Measurements from ENCODE around the gene MAPKAPK2. TPM values are rescaled to one million over a fixed set of nuclear protein-coding genes. Genes with fewer than 3 reads are reported as not detected.

Gene MAPKAPK2
- total RNA-seq, 4 donors from 2014 or later: 37.8 to 70.1 (median 61.7) TPM

- DNase-seq (ENCODE audit: extremely low spot score): no peak
- H3K27me3 ChIP-seq: no peaks in the 10 kb centered on the region
- H3K36me3 ChIP-seq: no peaks in the 10 kb centered on the region
- no peak overlapping the region for H3K27ac ChIP-seq (replicated peaks in 1 of 4)
- 77% methylated on average over 13 of the region's 13 CpGs for WGBS
- no peak overlapping the region for H3K4me3 ChIP-seq
- TF ChIP-seq POLR2A (IDR thresholded peaks at IDR 0.05; ENCODE audit: low read depth) (no peak), EP300 (IDR thresholded peaks at IDR 0.05) (no peak), POLR2AphosphoS5 (IDR thresholded peaks at IDR 0.05) (no peak)
- TF ChIP-seq, protein P1, sequence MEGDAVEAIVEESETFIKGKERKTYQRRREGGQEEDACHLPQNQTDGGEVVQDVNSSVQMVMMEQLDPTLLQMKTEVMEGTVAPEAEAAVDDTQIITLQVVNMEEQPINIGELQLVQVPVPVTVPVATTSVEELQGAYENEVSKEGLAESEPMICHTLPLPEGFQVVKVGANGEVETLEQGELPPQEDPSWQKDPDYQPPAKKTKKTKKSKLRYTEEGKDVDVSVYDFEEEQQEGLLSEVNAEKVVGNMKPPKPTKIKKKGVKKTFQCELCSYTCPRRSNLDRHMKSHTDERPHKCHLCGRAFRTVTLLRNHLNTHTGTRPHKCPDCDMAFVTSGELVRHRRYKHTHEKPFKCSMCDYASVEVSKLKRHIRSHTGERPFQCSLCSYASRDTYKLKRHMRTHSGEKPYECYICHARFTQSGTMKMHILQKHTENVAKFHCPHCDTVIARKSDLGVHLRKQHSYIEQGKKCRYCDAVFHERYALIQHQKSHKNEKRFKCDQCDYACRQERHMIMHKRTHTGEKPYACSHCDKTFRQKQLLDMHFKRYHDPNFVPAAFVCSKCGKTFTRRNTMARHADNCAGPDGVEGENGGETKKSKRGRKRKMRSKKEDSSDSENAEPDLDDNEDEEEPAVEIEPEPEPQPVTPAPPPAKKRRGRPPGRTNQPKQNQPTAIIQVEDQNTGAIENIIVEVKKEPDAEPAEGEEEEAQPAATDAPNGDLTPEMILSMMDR (IDR thresholded peaks at IDR 0.05): no peak
- H3K4me1 ChIP-seq: peaks cover 12 to 19% (median 13%) of the 10 kb centered on the region in 4 donors
- no peaks in the 10 kb centered on the region for H3K9me3 ChIP-seq
- intact Hi-C loops (cut with DNase I): no loop called here
Observed at GRCh38 chr1:206742719-206743383, 58.1 kb downstream of the MAPKAPK2 start.

- TF ChIP-seq EP300 (IDR thresholded peaks at IDR 0.05) (no peak), POLR2A (IDR thresholded peaks at IDR 0.05; ENCODE audit: low read depth) (no peak), POLR2AphosphoS5 (IDR thresholded peaks at IDR 0.05) (no peak)
- TF ChIP-seq, protein P1 (IDR thresholded peaks at IDR 0.05): no peak
- Histone ChIP-seq H3K4me1 (peaks cover 0 to 3% (median 0%) of the 10 kb centered on the region in 4 donors), H3K4me3 (no peak overlapping the region), H3K27me3 (no peaks in the 10 kb centered on the region), H3K27ac (replicated peaks in 1 of 4) (no peak overlapping the region), H3K36me3 (no peaks in the 10 kb centered on the region), H3K9me3 (no peaks in the 10 kb centered on the region)
- no peak for DNase-seq (ENCODE audit: extremely low spot score)
- intact Hi-C loops (cut with DNase I): no loop called here
- WGBS: 93% methylated on average over 4 of the region's 4 CpGs
Observed at GRCh38 chr1:206744683-206745082, 60.0 kb downstream of the MAPKAPK2 start.

- intact Hi-C loops (cut with DNase I): no loop called here
- no peak for DNase-seq (ENCODE audit: extremely low spot score)
- TF ChIP-seq EP300 (IDR thresholded peaks at IDR 0.05) (no peak), POLR2A (IDR thresholded peaks at IDR 0.05; ENCODE audit: low read depth) (no peak), POLR2AphosphoS5 (IDR thresholded peaks at IDR 0.05) (no peak)
- TF ChIP-seq, protein P1 (IDR thresholded peaks at IDR 0.05): no peak
Observed at GRCh38 chr1:206745301-206745700, 60.6 kb downstream of the MAPKAPK2 start.

GRCh38 chr1:206748348-206749030 lies 63.8 kb downstream of the MAPKAPK2 start:
- 76% methylated on average over 3 of the region's 3 CpGs for WGBS
- DNase-seq (ENCODE audit: extremely low spot score): no peak
- Histone ChIP-seq H3K27ac (replicated peaks in 1 of 4) (no peak overlapping the region), H3K4me3 (no peak overlapping the region), H3K27me3 (peaks cover 0 to 5% (median 0%) of the 10 kb centered on the region in 4 donors), H3K4me1 (no peaks in the 10 kb centered on the region), H3K9me3 (no peaks in the 10 kb centered on the region), H3K36me3 (no peaks in the 10 kb centered on the region)
- intact Hi-C loops (cut with DNase I): no loop called here
- TF ChIP-seq, protein P1 (IDR thresholded peaks at IDR 0.05): no peak
- TF ChIP-seq POLR2A (IDR thresholded peaks at IDR 0.05; ENCODE audit: low read depth) (no peak), POLR2AphosphoS5 (IDR thresholded peaks at IDR 0.05) (no peak), EP300 (IDR thresholded peaks at IDR 0.05) (no peak)

More at GRCh38 chr1:206745301-206745700, 60.6 kb downstream of the MAPKAPK2 start:
- WGBS: 97% methylated on average over 1 of the region's 1 CpG
- H3K4me3 ChIP-seq: no peak overlapping the region
- H3K36me3 ChIP-seq: no peaks in the 10 kb centered on the region
- no peaks in the 10 kb centered on the region for H3K4me1 ChIP-seq
- no peaks in the 10 kb centered on the region for H3K9me3 ChIP-seq
- no peak overlapping the region for H3K27ac ChIP-seq (replicated peaks in 1 of 4)
- H3K27me3 ChIP-seq: no peaks in the 10 kb centered on the region
